GM21526 (cell line): ENCODE results near the gene NUP155.
"Not testable (repeated sequence)": the region's sequence is repeated elsewhere in the genome, so short reads cannot be mapped to it uniquely, and the experiment has no call there.

ENCODE experiments used
- ATAC-seq: cut with Tn5 transposase; IDR thresholded peaks from one replicate; pipeline ENCODE4 v1.9.1; 2021; ENCODE audit warnings: moderate library complexity; ENCODE audit not compliant: unreplicated experiment, low FRiP score

NUP155 gene

DNA sequence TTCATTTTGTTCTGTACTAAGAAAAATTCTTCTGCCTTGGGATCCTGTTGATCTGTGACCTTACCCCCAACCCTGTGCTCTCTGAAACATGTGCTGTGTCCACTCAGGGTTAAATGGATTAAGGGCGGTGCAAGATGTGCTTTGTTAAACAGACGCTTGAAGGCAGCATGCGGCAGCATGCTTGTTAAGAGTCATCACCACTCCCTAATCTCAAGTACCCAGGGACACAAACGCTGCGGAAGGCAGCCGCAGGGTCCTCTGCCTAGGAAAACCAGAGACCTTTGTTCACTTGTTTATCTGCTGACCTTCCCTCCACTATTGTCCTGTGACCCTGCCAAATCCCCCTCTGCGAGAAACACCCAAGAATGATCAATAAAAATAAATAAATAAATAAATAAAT is 74.6 kb downstream of the NUP155 start:
- not testable (repeated sequence) for ATAC-seq

DNA sequence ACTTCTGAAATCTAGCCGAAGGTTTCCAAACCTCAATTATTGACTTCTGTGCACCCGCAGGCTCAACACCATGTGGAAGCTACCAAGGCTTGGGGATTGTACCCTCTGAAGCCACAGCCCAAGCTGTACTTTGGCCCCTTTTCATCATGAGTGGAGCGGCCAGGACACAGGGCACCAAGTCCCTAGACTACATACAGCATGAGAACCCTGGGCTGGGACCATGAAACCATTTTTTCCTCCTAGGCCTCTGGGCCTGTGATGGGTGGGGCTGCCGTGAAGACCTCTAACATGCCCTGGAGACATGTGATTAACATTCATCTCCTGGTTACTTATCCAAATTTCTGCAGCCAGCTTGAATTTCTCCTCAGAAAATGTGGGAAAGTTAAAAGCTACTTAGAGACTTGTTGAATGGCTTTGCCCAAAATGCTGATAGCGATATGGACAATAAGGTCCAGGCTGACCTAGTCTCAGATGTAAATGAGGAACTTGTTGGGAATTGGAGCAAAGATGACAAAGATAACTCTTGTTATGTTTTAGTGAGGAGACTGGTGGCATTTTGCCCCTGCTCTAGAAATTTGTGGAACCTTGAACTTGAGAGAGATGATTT is 87.6 kb downstream of the NUP155 start:
- ATAC-seq = no peak

DNA sequence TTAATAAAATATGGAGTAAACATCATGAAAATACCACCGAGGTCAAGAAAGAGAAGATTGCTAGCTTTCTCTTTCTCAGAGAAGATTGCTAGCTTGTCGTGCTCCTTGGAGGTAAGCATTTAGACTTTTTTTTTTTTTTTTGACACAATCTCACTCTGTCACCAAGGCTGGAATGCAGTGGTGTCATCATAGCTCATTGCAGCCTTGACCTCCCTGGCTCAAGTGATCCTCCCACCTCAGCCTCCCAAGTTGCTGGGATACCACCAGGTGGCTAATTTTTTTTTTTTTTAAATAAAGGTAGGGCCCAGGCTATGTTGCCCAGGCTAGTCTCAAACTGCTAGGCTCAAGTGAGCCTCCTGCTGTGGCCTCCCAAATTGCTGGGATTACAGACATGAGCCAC is 95.4 kb downstream of the NUP155 start:
- ATAC-seq = no peak

DNA sequence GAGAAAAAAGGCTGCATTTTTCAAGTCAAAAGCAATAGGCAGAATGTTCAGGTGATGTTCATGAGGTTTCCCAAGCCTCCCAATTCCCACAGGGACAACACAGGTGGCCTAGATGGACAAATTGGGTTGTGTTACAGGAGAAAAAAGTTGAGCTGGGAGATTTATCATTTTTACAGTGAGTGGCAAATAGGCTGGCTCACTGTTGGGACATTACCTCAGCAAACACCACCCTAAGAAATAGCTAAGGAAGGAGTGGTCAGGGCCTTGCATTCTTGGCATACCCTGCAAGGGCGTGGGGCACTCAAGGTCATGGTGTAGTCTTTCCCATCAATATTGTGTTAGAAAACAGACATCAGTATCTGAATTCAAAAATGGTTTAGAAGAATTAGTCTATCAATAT is 98.4 kb downstream of the NUP155 start:
- ATAC-seq = no peak

DNA sequence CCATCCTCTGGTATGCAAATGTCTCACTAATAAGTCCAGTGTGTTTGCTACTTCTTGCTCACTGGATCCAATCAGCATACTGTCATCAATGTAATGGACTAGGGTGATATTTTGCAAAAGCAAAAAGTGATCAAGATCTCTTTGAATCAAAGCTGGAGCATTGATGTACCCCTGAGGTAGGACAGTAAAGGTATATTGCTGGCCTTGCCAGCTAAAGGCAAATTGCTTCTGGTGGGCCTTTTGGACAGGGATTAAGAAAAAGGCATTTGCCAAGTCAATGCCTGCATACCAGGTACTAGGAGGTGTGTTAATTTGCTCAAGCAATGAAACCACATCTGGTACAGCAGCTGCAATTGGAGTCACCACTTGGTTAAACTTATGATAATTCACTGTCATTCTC is 102.8 kb downstream of the NUP155 start:
- not testable (repeated sequence) for ATAC-seq

DNA sequence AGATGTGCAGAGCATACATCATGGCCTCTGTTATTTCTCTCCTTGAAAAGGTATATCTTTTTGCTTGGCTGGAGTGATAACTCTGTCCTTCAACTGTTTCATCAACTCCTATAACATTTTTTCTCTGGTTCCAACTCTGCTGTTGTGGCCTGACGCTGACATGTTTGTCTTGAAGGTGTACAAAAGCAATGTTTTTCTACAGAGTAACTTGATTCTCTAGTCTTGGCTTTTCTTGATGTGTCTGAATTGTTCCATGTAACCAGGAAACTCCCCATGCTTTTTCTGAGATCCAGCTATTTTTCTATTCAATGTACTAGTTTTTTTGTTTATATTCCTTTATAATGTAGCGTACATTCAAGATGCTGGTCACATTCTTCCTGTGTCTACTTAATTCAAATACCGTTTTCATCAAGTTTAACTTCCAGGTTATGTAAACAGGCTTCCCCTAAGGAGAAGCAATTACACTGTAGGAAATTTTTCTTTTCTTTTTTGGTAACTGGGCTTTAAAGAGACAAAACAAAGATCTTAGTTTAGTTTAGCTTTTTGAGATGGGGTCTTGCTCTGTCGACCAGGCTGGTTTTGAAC is 115.0 kb downstream of the NUP155 start:
- no peak for ATAC-seq

DNA sequence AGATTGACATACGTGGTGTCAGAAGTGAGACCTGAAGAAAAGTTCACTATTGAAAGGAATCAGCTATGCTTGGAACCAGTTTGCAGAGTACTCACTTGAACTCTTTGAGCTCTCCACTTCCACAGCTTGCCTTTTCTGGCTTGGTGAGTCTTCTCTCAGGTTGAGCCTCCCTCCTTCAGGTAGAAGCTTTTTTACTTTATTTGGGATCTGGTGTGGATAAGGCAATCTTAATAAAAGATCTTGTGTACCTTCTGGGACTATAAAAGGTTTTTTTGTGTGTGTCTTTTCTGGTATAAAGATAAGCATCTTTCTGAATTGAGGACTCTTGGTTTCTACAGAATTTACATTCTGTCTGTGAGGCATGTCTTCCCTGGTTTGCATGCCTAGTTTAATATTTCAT is 116.3 kb downstream of the NUP155 start:
- no peak for ATAC-seq

DNA sequence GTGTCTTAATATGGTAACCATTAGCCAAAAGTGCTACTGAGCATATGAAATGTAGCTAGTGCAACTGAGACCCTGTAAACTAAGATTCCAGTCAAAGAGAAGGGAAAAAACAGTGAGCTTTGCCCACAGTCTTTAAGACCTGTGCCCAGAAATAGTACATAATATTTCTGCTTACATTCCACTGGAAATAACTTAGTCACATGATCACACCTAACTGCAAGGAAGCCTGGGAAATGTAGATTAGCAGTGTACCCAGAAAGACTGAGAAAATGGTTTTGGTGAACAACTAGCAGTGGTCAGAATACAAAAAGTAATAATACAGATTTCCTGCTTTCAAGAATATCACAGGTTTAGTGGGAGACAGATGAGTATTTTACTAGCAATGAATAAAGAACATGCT is 119.2 kb downstream of the NUP155 start:
- no peak for ATAC-seq

DNA sequence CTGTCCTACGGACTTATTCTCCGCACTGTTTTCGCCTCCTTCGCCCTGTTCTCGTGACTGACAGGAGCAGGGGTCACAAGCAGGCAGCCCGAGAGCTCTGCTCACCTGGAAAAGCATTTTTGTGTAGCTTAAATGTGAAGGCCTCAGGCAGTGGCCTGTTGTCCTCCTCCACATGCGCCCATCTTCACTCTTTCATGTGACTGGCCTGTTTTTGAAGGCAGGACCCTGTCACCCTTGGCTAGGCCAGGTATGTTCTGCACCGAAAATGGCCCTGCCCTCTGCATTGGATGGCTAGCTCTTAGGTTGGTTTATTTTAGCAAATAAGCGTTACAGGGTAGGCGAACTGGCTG is 121.1 kb downstream of the NUP155 start:
- no peak for ATAC-seq

DNA sequence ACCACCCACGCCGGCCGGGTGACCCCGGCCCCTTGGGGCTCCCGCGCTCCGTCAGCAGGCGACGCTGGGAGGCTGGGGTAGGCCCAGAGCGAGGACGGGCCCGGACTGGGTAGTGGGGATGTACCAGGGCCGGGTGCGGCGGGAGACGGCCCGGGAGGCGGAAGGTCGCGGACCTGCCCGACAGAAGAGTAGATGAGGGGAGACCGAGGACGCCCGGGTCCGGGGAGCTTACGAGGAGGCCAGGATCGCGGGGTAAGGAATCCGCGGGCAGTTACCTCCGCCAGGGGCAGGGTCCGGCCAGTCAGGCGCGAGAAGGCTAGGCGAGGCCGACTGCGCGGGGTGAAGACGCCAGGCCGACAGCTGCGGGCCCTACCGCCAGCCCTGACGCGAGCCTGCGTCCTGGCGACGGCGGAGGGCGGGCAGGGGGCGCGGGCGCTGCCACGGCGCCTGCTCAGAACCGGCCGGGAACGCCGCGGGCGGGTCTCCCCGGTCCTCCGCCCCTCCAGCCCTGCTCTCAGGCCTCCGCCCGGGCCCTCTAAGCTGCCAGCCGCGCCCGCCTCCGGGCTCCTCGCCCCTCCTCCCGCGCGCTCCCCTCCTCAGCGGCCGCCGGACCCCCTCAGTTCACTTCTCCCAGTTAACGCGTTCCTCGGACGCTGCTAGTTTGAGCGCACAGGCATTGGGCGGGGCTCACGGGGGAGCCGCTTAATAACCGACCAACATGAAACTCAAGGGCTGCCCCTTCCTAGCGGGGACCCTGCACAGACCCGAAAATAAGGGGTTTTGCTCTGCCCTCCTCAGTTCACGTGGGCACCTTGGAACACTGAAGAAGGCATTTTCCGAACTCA is 121.7 kb downstream of the NUP155 start, which contains the start of gene CPLANE1:
Gene CPLANE1, minus strand, starts transcription at position 407 of the 845 bp plus-strand sequence. CDS start 1,678 bp downstream, outside the sequence.
- ATAC-seq = peak; percentile 82

DNA sequence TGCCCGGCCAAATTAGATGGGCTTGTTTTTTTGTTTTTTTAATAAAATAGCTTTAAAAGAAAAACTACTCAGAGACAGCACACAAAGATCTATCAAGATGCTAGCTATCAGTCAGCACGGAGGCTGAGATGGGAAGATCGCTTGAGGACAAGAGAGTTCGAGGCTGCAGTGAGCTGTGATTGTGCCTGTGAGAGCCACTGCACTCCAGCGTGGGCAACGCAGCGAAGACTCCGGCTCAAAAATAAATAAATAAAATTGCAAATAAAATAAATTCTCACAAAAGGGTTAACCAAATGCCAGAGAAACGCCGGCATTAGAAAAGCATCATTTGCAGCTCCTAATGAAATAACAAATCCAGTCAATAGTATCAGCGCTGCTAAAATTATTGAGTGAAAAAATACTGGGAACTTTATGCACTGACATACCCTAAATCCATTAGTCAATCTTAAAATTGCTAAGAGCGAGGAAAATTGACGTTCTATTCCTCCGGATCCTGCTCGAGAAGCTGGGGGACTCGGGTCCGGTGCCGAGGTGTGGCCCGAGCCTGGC is 122.4 kb downstream of the NUP155 start:
- ATAC-seq = no peak

DNA sequence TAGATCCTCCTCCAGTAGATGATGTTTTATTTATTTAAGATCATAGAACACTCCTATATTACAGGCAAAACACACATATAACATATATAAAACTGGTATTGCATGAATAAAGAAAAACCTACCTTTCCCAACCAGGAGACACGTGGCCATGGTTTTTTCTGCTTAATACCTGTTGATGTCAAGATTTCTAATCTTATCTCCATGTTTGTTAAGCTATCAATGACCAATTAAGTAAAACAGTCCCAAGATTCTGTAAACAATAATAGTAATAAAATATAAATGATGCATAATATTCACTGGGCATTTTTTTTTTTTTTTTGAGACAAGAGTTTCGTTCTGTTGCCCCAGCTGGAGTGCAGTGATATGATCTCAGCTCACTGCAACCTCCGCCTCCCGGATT is 123.4 kb downstream of the NUP155 start:
- ATAC-seq = no peak

DNA sequence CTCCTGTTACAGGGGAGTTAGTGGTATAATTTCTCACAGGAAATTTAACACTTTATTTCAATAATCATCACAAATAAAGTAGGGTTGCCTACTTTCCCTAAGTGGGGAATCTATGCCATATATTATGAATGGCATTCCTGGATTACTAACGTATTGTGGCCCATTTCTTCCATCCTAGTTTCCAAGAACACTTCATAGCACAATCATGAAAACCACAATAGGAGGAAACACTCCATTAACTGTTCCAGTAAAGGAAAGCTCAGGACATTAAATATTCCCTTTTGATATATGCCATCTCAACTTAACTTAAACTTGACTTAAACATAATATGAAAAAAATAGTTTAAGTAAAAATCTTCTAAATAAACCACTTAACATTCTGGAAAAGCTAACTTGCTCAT is 123.9 kb downstream of the NUP155 start:
- no peak for ATAC-seq
